Loucy (cell line): ENCODE measurements around the gene FARP1.

Experiments
- EZH2phosphoT487 ChIP-seq: fragments of 200-600 bp; IDR thresholded peaks from 2 replicates; pipeline ENCODE4 v1.6.1; 2018; ENCODE audit warnings: antibody characterized with exemption, mild to moderate bottlenecking, moderate library complexity, borderline replicate concordance
- TF ChIP-seq, protein P1 (sequence below): fragments of 200-600 bp; sonication (generic); conservative IDR thresholded peaks from 2 replicates; pipeline ENCODE4 v1.5.1; 2014; ENCODE audit warnings: mild to moderate bottlenecking, antibody characterized with exemption, low read length

DNA sequence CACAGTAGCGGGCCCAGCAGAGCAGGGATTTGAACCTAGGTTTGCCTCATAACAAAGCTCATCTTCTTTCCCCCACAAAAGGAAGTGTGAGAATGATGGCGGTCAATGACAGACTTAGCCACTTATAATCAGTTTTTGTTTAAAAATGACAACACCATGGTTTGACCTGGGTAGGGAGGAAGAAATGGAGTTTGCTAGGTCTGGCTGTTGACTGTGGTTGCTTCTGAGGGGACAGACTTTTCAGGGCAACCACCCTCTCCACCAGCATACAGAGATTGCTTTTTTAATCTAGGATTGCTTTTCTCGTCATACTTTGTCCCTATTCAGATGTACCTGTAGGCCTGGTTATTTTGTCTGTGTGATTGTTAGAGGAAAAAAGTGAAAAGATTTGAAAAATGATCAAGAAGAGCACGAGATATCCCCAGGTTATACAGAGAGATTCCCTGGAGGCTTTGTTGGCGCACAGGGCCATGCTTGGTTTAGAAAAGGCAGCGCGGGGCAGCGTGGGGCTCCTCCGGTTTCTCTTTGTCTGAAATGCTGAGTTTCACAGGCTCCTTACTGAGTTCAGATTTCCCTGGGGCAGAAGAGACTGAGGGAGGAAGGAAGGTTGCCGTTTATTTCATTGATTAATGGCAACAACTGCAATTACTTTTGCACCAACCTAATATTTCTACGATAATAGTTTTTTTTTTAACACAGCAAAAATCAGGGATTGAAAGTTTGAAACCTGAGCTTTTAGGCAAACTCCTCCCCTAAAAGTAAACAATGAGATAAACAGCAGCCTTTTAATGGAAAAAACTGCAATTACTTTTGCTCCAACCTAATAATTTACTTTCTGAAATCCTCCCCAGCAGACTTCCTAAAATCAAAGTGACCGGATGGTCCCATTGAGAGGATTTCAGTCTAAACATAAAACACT, 131.2 kb downstream of the FARP1 start:
- TF ChIP-seq, protein P1, sequence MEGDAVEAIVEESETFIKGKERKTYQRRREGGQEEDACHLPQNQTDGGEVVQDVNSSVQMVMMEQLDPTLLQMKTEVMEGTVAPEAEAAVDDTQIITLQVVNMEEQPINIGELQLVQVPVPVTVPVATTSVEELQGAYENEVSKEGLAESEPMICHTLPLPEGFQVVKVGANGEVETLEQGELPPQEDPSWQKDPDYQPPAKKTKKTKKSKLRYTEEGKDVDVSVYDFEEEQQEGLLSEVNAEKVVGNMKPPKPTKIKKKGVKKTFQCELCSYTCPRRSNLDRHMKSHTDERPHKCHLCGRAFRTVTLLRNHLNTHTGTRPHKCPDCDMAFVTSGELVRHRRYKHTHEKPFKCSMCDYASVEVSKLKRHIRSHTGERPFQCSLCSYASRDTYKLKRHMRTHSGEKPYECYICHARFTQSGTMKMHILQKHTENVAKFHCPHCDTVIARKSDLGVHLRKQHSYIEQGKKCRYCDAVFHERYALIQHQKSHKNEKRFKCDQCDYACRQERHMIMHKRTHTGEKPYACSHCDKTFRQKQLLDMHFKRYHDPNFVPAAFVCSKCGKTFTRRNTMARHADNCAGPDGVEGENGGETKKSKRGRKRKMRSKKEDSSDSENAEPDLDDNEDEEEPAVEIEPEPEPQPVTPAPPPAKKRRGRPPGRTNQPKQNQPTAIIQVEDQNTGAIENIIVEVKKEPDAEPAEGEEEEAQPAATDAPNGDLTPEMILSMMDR = no peak
- TF ChIP-seq EZH2phosphoT487 = no peak
